GM18909 (cell line): Measurements from ENCODE around the gene TFB2M.
"Not testable (repeated sequence)": the region's sequence is repeated elsewhere in the genome, so short reads cannot be mapped to it uniquely, and the experiment has no call there.

Experiments used
- ATAC-seq: cut with Tn5 transposase; IDR thresholded peaks from one replicate; pipeline ENCODE4 v1.9.1; 2021; ENCODE audit warnings: mild to moderate bottlenecking; ENCODE audit not compliant: unreplicated experiment, poor library complexity

TFB2M gene

GRCh38 chr1:246566128-246566812 is at the start of gene TFB2M, which contains the start of gene CNST:
TSS of gene TFB2M (minus strand) at chr1:246566261. CDS start at chr1:246566138, 123 bp downstream.
TSS of gene CNST (plus strand) at chr1:246566456. CDS start at chr1:246591563, 25,107 bp downstream.
- ATAC-seq: peak; percentile 95

- ATAC-seq: no peak
Measured at GRCh38 chr1:246613096-246613758, 47.2 kb upstream of the TFB2M start.

- ATAC-seq: no peak
Measured at GRCh38 chr1:246609632-246610031, 43.6 kb upstream of the TFB2M start.

GRCh38 chr1:246608616-246609376 is 42.7 kb upstream of the TFB2M start:
- ATAC-seq: peak; percentile 76

GRCh38 chr1:246607462-246607861 is 41.4 kb upstream of the TFB2M start:
- ATAC-seq: no peak

GRCh38 chr1:246605231-246605630 is 39.2 kb upstream of the TFB2M start:
- ATAC-seq: not testable (repeated sequence)

- ATAC-seq: no peak
Measured at GRCh38 chr1:246602194-246602593, 36.1 kb upstream of the TFB2M start.

- no peak for ATAC-seq
Measured at GRCh38 chr1:246600579-246600978, 34.5 kb upstream of the TFB2M start.

GRCh38 chr1:246599315-246599714 is 33.3 kb upstream of the TFB2M start:
- ATAC-seq: no peak

- ATAC-seq: no peak
Measured at GRCh38 chr1:246597971-246598370, 31.9 kb upstream of the TFB2M start.

GRCh38 chr1:246597340-246597739 is 31.3 kb upstream of the TFB2M start:
- no peak for ATAC-seq

- ATAC-seq: no peak
Measured at GRCh38 chr1:246595146-246595545, 29.1 kb upstream of the TFB2M start.

- no peak for ATAC-seq
Measured at GRCh38 chr1:246592695-246593094, 26.6 kb upstream of the TFB2M start.

GRCh38 chr1:246591958-246592357 is 25.9 kb upstream of the TFB2M start:
- no peak for ATAC-seq

- peak; percentile 97 for ATAC-seq
Measured at GRCh38 chr1:246591504-246591903, 25.4 kb upstream of the TFB2M start.

- peak; percentile 39 for ATAC-seq
Measured at GRCh38 chr1:246591047-246591446, 25.0 kb upstream of the TFB2M start.

GRCh38 chr1:246589919-246590318 is 23.9 kb upstream of the TFB2M start:
- ATAC-seq: not testable (repeated sequence)

GRCh38 chr1:246588159-246588721 is 22.2 kb upstream of the TFB2M start:
- ATAC-seq: no peak

- ATAC-seq: no peak
Measured at GRCh38 chr1:246587606-246588005, 21.5 kb upstream of the TFB2M start.

- ATAC-seq: no peak
Measured at GRCh38 chr1:246587032-246587431, 21.0 kb upstream of the TFB2M start.
